DMS114 treated with DMSO at 0.1 percent for 48 hours (cell line): ENCODE data around the gene ARL4C.

Experiments used
- DNase-seq: peaks from one replicate; lab custom pipeline; 2025; ENCODE audit not compliant: unreplicated experiment; lab: John Stamatoyannopoulos, UW

The ARL4C gene

DNA sequence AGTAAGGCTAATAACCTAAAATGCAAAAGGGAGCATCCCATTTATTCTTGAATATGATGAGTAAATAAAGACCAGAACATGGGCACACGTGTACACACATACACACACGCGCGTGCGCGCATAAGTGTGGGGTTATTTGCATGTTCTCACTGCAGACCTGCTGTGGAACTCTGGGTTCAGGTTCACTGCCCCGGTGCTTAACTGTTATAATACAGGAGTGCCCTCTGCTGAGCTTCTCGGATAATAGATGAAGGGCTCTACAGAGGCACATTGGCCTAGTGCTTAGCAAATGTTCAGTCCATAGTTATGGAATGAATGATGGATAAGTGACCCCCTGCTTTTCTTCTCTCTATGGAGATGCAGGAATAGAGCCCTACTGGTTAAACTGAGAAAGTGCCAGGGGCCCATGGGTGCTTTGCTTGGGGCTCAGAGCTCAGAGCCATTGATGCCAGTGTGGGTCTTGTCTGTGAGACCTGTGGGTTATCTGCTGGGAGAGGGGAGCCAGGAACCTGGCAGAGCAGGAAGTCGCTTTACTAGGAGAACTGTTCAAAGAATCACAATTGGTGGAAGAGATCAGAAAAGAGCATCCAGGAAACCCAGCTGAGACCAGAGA, 3.6 kb upstream of the ARL4C start:
- peak; percentile 20 for DNase-seq

DNA sequence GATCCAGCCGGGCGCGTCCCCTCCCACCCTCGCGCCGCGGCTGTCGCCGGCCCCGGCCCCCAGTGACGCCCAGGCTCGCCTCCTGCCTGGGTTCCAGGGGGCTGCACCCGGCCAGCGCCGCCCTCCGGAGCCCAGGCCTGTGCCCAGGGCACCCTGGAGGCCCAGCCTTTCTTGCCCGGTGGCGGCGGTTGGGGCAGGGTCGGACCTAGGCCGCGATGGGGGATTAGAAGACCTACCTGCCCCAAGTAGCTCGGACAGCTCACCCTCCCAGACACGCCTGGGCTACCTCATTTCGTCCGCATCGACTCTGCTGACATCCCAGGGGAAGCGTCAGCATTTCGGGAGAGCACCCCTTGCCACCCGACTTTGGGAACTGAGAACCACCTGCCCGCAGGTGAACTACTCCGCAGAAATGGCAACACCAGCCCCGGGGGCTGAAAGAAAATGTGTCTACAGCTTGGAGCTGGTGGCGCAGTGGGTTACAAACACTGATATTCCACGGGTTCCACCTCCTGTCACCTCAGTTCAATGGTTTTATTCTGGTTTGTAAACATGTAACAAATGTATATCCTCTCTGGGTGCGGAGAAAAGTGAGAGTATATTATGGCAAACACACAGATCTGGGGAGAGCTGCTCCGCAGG, 834 bp upstream of the ARL4C start:
- no peak for DNase-seq

GRCh38 chr2:234496055-234496834, 636 bp downstream of the ARL4C start:
- no peak for DNase-seq

DNA sequence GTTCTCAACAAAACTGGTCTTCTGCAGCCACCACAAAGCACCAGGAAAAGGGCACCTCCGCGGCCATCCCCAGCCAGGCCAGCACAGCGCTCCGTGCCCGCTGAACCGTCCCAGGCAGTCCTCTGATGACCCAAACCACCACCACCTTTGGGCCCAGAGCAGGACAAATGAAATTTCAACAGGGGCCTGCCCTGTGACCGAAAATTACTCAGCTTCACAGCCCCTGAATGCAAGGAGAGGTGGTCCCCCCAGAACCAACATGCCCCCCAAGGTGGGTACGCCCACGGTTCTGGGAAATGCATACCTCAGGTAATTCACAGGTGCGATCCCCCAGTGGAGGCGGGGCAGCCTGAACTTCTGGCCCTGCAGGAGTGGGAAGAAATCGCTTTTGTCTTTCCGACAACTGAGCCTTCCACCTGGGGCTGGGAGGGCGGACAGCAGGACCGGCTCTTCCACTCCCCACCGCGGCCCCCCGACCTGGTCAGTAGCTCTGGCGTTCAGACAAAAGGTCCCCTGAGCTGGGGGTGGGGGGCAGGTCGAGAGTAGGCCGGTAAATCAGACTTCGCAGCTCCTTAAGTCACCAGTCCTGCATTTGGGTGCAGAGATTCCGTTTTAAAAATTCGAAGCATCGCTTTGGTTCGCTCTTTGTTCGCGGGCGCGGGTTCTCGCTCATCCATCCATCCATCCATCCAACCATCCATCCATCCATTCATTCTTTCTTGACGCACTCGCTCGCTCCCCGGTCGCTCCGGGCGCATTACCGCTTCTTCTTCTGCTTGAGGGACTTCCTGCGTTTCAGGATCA, 1.4 kb downstream of the ARL4C start:
- no peak for DNase-seq

GRCh38 chr2:234494361-234495250, 2.3 kb downstream of the ARL4C start:
- no peak for DNase-seq

GRCh38 chr2:234493796-234494195, 3.1 kb downstream of the ARL4C start:
- no peak for DNase-seq

- DNase-seq, result no peak
Measured at GRCh38 chr2:234492717-234493485, 4.0 kb downstream of the ARL4C start.

DNA sequence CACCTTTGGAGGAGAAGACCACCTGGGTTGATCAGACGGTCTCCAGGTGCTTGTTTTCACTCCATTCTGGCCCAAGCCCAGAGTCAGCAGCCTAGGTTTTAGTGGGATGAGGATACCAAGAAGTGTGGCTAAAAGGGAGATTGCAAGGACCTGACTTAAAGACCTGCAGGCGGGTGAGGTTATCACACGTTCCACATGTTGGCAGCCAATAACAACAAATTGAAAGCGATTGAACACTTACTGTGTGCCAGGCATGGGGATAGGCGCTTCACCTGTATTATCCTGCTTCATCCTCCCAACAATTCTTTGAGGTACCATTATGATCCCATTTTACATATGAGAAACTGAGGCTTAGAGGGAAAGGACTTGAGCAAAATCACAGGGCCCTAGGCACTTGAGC, 5.0 kb downstream of the ARL4C start:
- no peak for DNase-seq

GRCh38 chr2:234491281-234491680, 5.6 kb downstream of the ARL4C start:
- no peak for DNase-seq

DNA sequence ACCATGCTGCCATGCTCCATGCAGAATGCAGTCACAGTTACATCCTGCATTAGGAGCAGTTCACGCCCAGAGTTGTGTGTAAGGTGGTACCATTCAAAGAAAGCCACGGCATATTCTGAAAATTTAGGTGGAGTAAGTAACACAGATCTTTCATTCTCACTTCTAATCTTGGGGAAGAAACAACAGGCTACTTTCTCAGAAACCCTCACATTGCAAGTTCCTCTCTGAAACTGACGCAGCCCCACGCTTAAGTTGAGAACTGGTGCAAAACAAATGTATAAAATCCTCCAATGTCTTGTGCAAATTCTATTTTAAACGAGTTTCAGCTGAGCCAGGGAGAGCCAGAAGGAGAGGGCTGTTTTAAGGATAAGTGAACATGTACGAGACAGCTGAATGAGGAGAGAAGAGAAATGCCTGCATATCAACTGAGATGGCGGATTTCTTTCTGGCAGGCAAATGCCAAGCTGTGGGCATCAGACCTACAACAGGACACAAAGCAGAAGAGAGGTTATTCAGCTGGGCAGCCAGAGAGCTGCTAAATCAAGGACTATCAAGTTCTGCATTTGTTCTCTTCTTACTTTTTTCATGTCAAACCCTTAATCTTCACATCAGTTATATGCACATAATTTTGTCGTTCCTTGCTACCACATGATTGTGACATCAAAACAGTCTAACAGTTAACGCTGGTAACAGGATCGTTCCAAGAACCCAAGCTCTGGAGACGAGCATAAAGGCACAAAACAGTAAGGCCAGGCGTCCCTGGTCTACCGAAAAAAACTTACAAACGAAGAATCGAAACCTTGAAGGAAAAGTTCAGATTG, 6.4 kb downstream of the ARL4C start:
- no peak for DNase-seq

GRCh38 chr2:234488913-234489451, 7.9 kb downstream of the ARL4C start:
- no peak for DNase-seq

- no peak for DNase-seq
Measured at GRCh38 chr2:234488486-234488885, 8.4 kb downstream of the ARL4C start.

- no peak for DNase-seq
Measured at GRCh38 chr2:234487356-234487755, 9.5 kb downstream of the ARL4C start.

DNA sequence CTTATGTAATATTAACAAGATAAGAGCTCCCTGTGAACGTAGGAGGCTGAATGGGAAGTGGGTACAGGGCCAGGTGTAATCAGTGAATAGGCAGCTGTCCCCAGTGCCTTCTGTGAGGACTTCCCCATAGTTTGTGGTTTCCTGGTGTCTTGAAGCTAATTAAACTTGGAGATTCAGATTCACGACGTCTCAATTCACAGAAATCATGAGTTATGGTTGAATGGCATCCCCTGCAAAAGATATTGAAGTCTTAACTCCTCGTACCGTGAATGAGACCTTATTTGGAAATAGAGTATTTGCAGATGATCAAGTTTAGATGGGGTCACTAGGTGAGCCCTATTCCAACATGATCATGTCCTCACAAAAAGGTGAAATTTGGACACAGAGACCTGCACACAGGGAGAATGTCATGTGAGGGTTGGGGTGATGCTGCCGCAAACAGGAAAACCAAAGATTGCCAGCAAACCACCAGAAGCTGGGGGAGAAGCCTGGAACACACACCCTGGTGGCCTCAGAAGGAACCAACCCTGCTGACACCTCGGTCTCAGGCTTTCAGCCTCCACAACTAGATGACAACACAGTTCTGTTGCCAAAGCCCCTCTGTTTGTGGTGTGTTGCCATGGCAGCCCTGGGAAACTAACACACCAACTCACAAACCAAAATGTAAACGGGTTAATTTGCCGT, 13.2 kb downstream of the ARL4C start:
- no peak for DNase-seq

DNA sequence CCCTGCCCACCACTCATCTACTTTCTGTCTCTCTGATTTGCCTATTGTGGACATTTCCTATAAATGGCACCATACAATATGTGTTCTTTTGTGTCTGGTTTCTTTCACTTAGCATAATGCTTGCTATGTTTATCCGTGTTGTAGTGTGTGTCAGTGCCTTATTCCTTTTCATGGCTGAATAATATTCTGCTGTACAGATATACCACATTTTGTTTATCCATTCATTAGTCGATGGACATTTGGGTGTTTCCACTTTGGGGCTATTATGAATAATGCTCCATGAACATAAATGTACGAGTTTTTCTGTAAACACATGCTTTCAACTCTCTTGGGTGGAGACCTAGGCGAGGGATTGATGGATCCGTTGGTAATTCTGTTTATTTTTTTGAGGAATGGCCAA, 15.6 kb downstream of the ARL4C start:
- no peak for DNase-seq

- no peak for DNase-seq
Measured at GRCh38 chr2:234480337-234480736, 16.5 kb downstream of the ARL4C start.

DNA sequence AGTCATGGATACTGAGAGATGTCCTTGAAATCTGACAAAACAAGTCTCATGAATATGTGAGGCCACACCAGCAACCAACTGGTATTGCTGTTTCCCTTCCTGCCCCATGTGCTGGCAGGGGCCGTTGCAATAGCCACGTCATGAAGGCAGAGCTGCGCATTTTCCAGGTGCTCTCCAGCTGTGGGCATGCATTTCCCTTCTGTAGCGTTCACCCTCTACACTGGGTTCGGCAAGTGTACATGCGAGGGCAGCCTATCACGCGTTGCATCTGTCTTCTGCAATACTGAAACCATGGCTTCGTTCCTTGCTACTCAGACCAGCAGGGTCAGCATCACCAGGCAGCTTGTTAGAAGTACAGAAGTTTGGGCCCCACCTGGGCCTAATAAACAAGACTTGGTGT, 17.4 kb downstream of the ARL4C start:
- no peak for DNase-seq
